CD14-positive monocyte (primary cell): Measurements from ENCODE around the gene LRPAP1. TPM values are rescaled to one million over a fixed set of nuclear protein-coding genes. Genes with fewer than 3 reads are reported as not detected.
A peak's percentile ranks its signal among the peaks of the same experiment; 100 is the strongest.
"Not testable (repeated sequence)": the region's sequence is repeated elsewhere in the genome, so short reads cannot be mapped to it uniquely, and the experiment has no call there.

ENCODE experiments used
- DNase-seq, 3 donors: peaks; one replicate each; pipeline ENCODE4 v3.0.0-alpha.2; 2011 to 2022
- H2AFZ ChIP-seq: 2 replicates; pipeline ENCODE4 v1.6.0; 2012; ENCODE audit warnings: mild to moderate bottlenecking, low read depth, low read length, inconsistent platforms; ENCODE audit not compliant: insufficient read depth, poor library complexity, severe bottlenecking
- H3K27ac ChIP-seq, 2 donors: 1 replicate in 1 of 2; 2 replicates in 1 of 2; pipeline ENCODE4 v1.5.1; 2012 to 2013; ENCODE audit warnings: low read length in 2 of 2, control low read depth in 1 of 2, inconsistent platforms in 1 of 2, low read depth in 1 of 2, mild to moderate bottlenecking in 1 of 2
- H3K27me3 ChIP-seq, 2 donors: one replicate each; pipeline versions ENCODE4 v1.6.0 to v1.6.1; 2011 to 2013; ENCODE audit warnings: low read length in 2 of 2; ENCODE audit not compliant: control insufficient read depth in 2 of 2, insufficient read depth in 2 of 2
- H3K36me3 ChIP-seq, 2 donors: replicated peaks in 1 of 2; 1 replicate in 1 of 2; 2 replicates in 1 of 2; pipeline versions ENCODE4 v1.5.1 to v1.6.1; 2012 to 2013; ENCODE audit warnings: low read length in 2 of 2, control low read depth in 1 of 2, inconsistent platforms in 1 of 2, mild to moderate bottlenecking in 1 of 2; ENCODE audit not compliant: insufficient read depth in 2 of 2, control insufficient read depth in 1 of 2
- H3K4me1 ChIP-seq, 2 donors: 1 replicate in 1 of 2; 2 replicates in 1 of 2; pipeline versions ENCODE4 v1.5.1 to v1.6.1; 2012 to 2013; ENCODE audit warnings: low read length in 2 of 2, control low read depth in 1 of 2, inconsistent platforms in 1 of 2, mild to moderate bottlenecking in 1 of 2, moderate library complexity in 1 of 2; ENCODE audit not compliant: insufficient read depth in 2 of 2, control insufficient read depth in 1 of 2
- H3K4me2 ChIP-seq: replicated peaks from 2 replicates; pipeline ENCODE3; 2012; ENCODE audit warnings: low read length, moderate library complexity, mild to moderate bottlenecking; ENCODE audit not compliant: poor library complexity, severe bottlenecking; ENCODE audit errors: extremely low read depth
- H3K4me3 ChIP-seq, 3 experiments: fragments of 200-600 bp in 1 of 3; sonication (generic) in 1 of 3; replicated peaks in 1 of 3; 1 replicate in 2 of 3; 2 replicates in 1 of 3; pipeline ENCODE4 v1.5.1; 2011 to 2013; ENCODE audit warnings: low read length in 3 of 3, mild to moderate bottlenecking in 3 of 3, control low read depth in 2 of 3, low read depth in 2 of 3, inconsistent platforms in 1 of 3, moderate library complexity in 1 of 3
- H3K79me2 ChIP-seq: 2 replicates; pipeline ENCODE4 v1.6.0; 2012; ENCODE audit warnings: mild to moderate bottlenecking, control low read depth, inconsistent platforms, low read length, moderate library complexity; ENCODE audit not compliant: insufficient read depth
- H3K9ac ChIP-seq: 2 replicates; pipeline ENCODE4 v1.6.0; 2017; ENCODE audit warnings: low read length, mild to moderate bottlenecking; ENCODE audit not compliant: insufficient read depth, poor library complexity, severe bottlenecking
- H3K9me3 ChIP-seq, 2 donors: replicated peaks in 1 of 2; 1 replicate in 1 of 2; 2 replicates in 1 of 2; pipeline versions ENCODE4 v1.5.1 to v1.6.1; 2012 to 2013; ENCODE audit warnings: low read length in 2 of 2, control low read depth in 1 of 2; ENCODE audit not compliant: control insufficient read depth in 1 of 2, insufficient read depth in 1 of 2
- H4K20me1 ChIP-seq: 2 replicates; pipeline ENCODE4 v1.6.0; 2012; ENCODE audit warnings: mild to moderate bottlenecking, low read length, control low read depth, moderate library complexity; ENCODE audit not compliant: insufficient read depth
- H3K27ac Mint-ChIP-seq, 7 donors: one replicate each; pipeline ENCODE4 v1.8.0; 2020; ENCODE audit warnings: mild to moderate bottlenecking in 7 of 7, mixed read lengths in 7 of 7, moderate library complexity in 6 of 7, inconsistent platforms in 2 of 7
- H3K27me3 Mint-ChIP-seq, 3 donors: one replicate each; pipeline ENCODE4 v1.8.0; 2021 to 2022; ENCODE audit warnings: low read depth in 3 of 3, mild to moderate bottlenecking in 3 of 3, mixed read lengths in 3 of 3, moderate library complexity in 3 of 3, inconsistent platforms in 1 of 3
- H3K36me3 Mint-ChIP-seq, 2 donors: one replicate each; pipeline ENCODE4 v1.8.0; 2020; ENCODE audit warnings: mixed read lengths in 2 of 2, inconsistent platforms in 1 of 2, mild to moderate bottlenecking in 1 of 2
- H3K4me1 Mint-ChIP-seq: one replicate; pipeline ENCODE4 v1.8.0; 2020; ENCODE audit warnings: mild to moderate bottlenecking, mixed read lengths
- H3K4me3 Mint-ChIP-seq, 2 donors: one replicate each; pipeline ENCODE4 v1.8.0; 2020; ENCODE audit warnings: mild to moderate bottlenecking in 2 of 2, mixed read lengths in 2 of 2, moderate library complexity in 1 of 2
- H3K9me3 Mint-ChIP-seq, 7 donors: one replicate each; pipeline ENCODE4 v1.8.0; 2020 to 2022; ENCODE audit warnings: mixed read lengths in 7 of 7, mild to moderate bottlenecking in 6 of 7, moderate library complexity in 6 of 7, inconsistent platforms in 2 of 7
- CTCF ChIP-seq: fragments of 200-600 bp; IDR thresholded peaks from one replicate; pipeline ENCODE4 v1.8.0; 2022; ENCODE audit warnings: antibody characterized with exemption, mild to moderate bottlenecking
- WGBS: methylation state at CpG from one replicate; pipeline ENCODE4 v1.1.5; 2013; ENCODE audit warnings: missing lambda C conversion rate; ENCODE audit not compliant: insufficient coverage; 5-methylcytosine and 5-hydroxymethylcytosine counted together
- intact Hi-C, 2 donors: fragments of 100-400 bp; cut with micrococcal nuclease; formaldehyde crosslinking; loops; one replicate each; pipeline versions ENCODE4 v1.15.0 to v1.15.1; 2023
- polyA minus RNA-seq: library from RNA; depleted of rRNA, polyadenylated mRNA; stranded (reverse); fragments of >200 nt; gene quantifications from 2 replicates; pipeline ENCODE4 v1.2.3, GENCODE V29; 2012
- polyA plus RNA-seq, 3 donors: library from polyadenylated mRNA; depleted of rRNA in 1 of 3; unstranded in 2 of 3; stranded (reverse) in 1 of 3; fragments of 300-500 nt in 2 of 3; fragments of >200 nt in 1 of 3; fragmentation: Illumina TruSeq in 2 of 3; gene quantifications; 1 replicate in 2 of 3; 2 replicates in 1 of 3; pipeline ENCODE4 v1.2.3, GENCODE V29; 2012 to 2021
- total RNA-seq, 12 experiments: library from RNA in 1 of 12; stranded (reverse) in 1 of 12; fragments of 120-200 nt in 1 of 12; gene quantifications; one replicate each; pipeline ENCODE4 v1.2.4 and lab custom pipeline; 2013 to 2026; ENCODE audit warnings: mixed read lengths in 6 of 12, inconsistent platforms in 1 of 12

Gene LRPAP1
- 304 TPM for total RNA-seq (2013)
- 100 to 1,000 TPM; 169 to 204 (median 180) TPM for polyA plus RNA-seq
- 64.7 and 173 TPM in 2 replicates for polyA minus RNA-seq
- 37.6 to 122 (median 99.5) reads per million in 11 experiments for total RNA-seq (lab: John Stamatoyannopoulos, UW)

GRCh38 chr4:3531879-3532750 is at the start of gene LRPAP1:
TSS of gene LRPAP1 (minus strand) at chr4:3532422. CDS start at chr4:3532412, 10 bp downstream.
- peaks cover 4 to 15% (median 6%) of the 10 kb centered on the region in 7 donors for H3K9me3 Mint-ChIP-seq
- Histone ChIP-seq H3K9ac (peak within 1 kb of the TSS; percentile 83), H4K20me1 (peaks cover 48% of the 10 kb centered on the region), H3K4me3 (peak within 1 kb of the TSS; percentile 85 to 93 (median 93)), H3K4me1 (peaks cover 35 to 46% of the 10 kb centered on the region in 2 donors), H3K4me2 (peak within 1 kb of the TSS; percentile 93), H3K36me3 (peaks cover 11 to 18% of the 10 kb centered on the region in 2 donors), H3K27ac (peak within 1 kb of the TSS; percentile 38 to 83), H3K27me3 (no peaks in the 10 kb centered on the region), H2AFZ (peak within 1 kb of the TSS; percentile 90), H3K79me2 (peaks cover 51% of the 10 kb centered on the region), H3K9me3 (no peaks in the 10 kb centered on the region)
- H3K36me3 Mint-ChIP-seq, result peaks cover 9 to 19% of the 10 kb centered on the region in 2 donors
- H3K4me1 Mint-ChIP-seq, result peaks cover 42% of the 10 kb centered on the region
- WGBS, result under 1% methylated on average over 80 of the region's 84 CpGs
- TF ChIP-seq CTCF, result no peak
- peak within 1 kb of the TSS; percentile 89 to 98 (median 94) for H3K27ac Mint-ChIP-seq
- DNase-seq, result peak; percentile 85 to 86 (median 86)
- H3K27me3 Mint-ChIP-seq, result peaks cover 0 to 17% (median 11%) of the 10 kb centered on the region in 3 donors
- H3K4me3 Mint-ChIP-seq, result peak within 1 kb of the TSS; percentile 97 to 98
- intact Hi-C loops, result no loop called here

- peaks cover 13 to 23% (median 16%) of the 10 kb centered on the region in 3 donors for H3K27me3 Mint-ChIP-seq
- H3K9ac ChIP-seq, H3K9me3 ChIP-seq, H3K36me3 Mint-ChIP-seq, H3K4me3 Mint-ChIP-seq, H3K27ac Mint-ChIP-seq, H3K4me1 ChIP-seq, H3K9me3 Mint-ChIP-seq, H3K27me3 ChIP-seq, H3K4me1 Mint-ChIP-seq, intact Hi-C loops, H4K20me1 ChIP-seq, H3K79me2 ChIP-seq, H2AFZ ChIP-seq, H3K4me3 ChIP-seq, H3K36me3 ChIP-seq, H3K27ac ChIP-seq, H3K4me2 ChIP-seq, DNase-seq: not testable (repeated sequence)
- 97% methylated on average over 5 of the region's 15 CpGs for WGBS
Observed at GRCh38 chr4:3581334-3582090, 49.3 kb upstream of the LRPAP1 start.

GRCh38 chr4:3580859-3581258 is 48.6 kb upstream of the LRPAP1 start:
- H2AFZ ChIP-seq, H3K4me3 ChIP-seq, H3K9me3 ChIP-seq, H3K79me2 ChIP-seq, H3K9me3 Mint-ChIP-seq, H3K27ac Mint-ChIP-seq, DNase-seq, H3K9ac ChIP-seq, H3K36me3 ChIP-seq, H3K27me3 ChIP-seq, H3K4me3 Mint-ChIP-seq, H3K4me1 Mint-ChIP-seq, H4K20me1 ChIP-seq, H3K4me1 ChIP-seq, H3K36me3 Mint-ChIP-seq, H3K27ac ChIP-seq, H3K4me2 ChIP-seq, intact Hi-C loops: not testable (repeated sequence)
- WGBS, result 93% methylated on average over 6 of the region's 9 CpGs
- H3K27me3 Mint-ChIP-seq, result peaks cover 13 to 25% (median 16%) of the 10 kb centered on the region in 3 donors
